Fibroblast of lung (primary cell): ENCODE results near the gene ZNF319.

Source experiments
- CTCF ChIP-seq, 2 donors: IDR thresholded peaks in 1 of 2; conservative IDR thresholded peaks in 1 of 2; 1 replicate in 1 of 2; 2 replicates in 1 of 2; pipeline ENCODE4 v1.5.1; 2011 to 2012; ENCODE audit warnings: low read length in 2 of 2, control low read depth in 1 of 2, inconsistent platforms in 1 of 2, low read depth in 1 of 2, mild to moderate bottlenecking in 1 of 2
- EZH2 ChIP-seq: IDR thresholded peaks from 2 replicates; pipeline ENCODE4 v1.5.1; 2012; ENCODE audit warnings: low read length, control low read depth, mild to moderate bottlenecking; ENCODE audit errors: missing control alignments

DNA sequence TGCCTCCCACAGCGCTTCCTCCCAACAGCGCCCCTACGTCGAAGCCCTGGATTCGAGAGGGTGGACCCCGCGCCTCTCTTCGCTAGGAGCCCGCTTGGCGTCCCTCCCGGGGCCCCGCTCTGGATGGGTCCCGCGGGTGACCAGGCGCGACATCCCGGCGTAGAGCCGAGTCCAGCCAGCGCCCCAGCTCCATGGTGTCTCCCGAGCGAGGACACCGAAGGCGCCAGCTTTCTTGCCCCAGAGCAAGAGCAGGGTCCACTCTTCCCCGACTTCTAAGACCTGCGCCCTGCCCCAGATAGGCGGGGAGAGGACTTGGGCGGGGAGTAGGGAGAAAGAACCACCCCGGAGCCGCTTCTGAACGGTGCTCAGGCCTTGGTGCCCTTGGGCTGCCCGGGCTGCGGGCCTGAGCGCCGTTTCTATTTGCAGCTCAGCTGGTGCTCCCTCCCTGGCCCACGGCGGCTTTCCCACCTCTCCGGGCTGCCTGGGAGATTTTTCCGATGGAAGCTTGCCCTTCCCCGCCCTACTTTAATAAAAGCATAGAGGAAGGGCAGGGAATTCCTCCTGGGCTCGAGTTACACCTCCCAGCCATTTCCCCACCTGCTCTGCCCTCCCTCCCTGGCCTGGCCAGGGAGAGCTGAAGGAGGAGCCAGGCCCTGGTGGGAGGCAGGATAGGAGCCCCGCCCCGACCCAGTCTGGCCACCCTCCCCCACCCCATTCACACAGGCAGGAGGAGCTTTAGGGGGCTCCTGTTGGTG lies 26.9 kb upstream of the ZNF319 start:
- no peak for TF ChIP-seq CTCF (conservative IDR thresholded peaks at IDR 0.05 in 1 of 2, IDR thresholded peaks at IDR 0.05 in 1 of 2; ENCODE audit: low read depth in 1 of 2, low read length in 2 of 2)
- peak; percentile 88 for TF ChIP-seq EZH2
